ENCODE results near the gene C8G. TPM values are rescaled to one million over a fixed set of nuclear protein-coding genes. Genes with fewer than 3 reads are reported as not detected.

The C8G gene
- 0.39 and 0.54 TPM in 2 replicates for total RNA-seq

DNA sequence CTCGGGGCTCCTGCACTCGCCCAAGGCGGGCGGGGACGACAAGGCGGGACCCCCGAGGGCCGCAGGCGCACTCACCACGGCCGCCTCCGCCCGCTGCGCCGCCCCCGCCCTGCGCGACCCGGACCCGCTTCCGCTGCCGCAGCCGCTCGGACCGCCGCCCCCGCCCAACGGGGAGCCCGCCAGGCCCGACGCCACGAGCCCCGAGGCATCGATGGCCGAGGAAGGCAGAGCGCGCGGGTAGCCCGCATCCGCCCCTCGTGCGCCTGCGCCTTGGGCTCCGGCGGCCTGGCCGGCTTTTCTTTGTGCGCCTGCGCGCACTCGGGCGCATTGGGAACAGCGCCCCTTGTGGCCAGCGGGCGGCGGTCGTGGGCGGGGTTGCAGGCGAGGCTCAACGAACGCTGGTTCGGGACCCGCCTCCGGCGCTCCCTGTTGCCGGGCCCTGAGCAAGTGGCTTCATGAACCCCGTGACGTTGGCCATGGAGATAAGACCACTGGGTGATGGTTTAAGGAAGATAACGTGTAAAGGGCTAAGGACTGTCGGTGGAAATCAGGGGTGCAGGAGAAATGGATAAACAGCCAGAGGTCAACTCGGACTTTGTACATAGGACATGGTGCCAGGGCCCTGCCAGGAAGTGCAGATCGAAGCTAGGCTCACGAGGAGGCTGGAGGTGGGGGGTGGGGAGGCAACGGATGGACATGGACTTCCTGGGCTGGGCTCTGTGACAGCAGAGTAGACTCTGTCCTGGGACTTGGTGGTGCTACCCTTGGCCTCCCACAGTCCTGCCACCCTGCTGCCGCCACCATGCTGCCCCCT lies at the start of gene C8G, which contains the start of gene FBXW5:
Gene C8G (plus strand): TSS at position 725 of the 814 bp plus-strand sequence. CDS start 78 bp downstream, at position 803.
Gene FBXW5 (minus strand): TSS at position 220 of the 814 bp plus-strand sequence. CDS start 655 bp downstream, outside the sequence.

DNA sequence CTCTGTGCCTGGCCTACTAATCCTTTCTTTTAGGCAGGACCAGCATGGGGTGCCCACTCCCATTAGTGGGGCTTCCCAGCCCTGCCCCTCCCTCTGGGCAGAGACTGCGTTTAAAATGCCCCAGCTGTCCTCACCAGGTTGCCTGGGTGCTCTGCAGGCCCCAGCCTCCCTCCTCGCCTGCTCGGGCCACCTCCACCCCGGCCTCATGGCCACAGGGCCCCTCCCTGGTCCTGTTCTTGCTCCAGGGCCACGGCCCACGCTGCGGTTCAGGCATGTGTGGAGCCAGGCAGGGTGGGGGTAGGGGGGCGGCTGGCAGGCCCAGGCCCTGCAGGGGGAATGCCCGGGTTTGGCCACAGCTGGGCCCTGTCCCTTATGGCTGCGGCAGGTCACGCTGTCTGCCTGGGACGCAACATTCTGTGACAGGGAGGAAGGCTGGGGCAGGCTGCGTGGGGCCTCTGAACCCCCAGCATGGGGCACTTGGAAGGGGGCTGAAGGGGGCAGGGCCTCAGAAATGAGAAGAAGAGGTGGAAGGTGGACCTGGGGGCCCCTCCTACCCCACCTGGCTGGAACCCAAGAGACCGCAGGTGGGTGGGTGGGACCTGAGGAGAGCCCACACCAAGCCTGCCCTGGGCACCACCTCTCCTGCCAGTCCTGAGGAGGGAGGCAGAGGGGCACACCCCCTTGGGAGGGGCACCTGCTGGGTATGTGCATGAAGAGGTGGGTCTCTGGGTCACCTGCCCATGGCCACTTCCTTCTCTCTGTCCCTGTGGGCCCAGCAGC lies 6.7 kb downstream of the C8G start, which contains the start of gene LCN12:
Gene LCN12 (plus strand): TSS at position 733 of the 780 bp plus-strand sequence. CDS start 55 bp downstream, outside the sequence.

DNA sequence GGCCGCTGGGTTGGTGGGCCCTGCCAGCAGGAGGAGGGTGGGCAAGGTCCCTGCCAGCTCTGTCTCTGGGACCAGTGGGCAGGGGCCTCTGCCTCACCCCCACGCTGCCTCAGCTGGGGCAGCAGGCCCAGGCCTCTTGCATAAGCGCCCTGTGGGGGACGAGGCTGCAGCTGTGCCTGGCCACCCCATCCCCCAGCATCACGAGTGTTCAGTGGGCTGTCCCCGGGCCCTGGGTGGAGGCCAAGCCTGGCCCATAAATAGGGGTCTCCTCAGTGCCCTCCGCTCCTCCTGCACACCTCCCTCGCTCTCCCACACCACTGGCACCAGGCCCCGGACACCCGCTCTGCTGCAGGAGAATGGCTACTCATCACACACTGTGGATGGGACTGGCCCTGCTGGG lies 32.2 kb downstream of the C8G start, which contains the start of gene PTGDS:
Gene PTGDS (plus strand): TSS at position 282 of the 400 bp plus-strand sequence. CDS start 75 bp downstream, at position 357.

DNA sequence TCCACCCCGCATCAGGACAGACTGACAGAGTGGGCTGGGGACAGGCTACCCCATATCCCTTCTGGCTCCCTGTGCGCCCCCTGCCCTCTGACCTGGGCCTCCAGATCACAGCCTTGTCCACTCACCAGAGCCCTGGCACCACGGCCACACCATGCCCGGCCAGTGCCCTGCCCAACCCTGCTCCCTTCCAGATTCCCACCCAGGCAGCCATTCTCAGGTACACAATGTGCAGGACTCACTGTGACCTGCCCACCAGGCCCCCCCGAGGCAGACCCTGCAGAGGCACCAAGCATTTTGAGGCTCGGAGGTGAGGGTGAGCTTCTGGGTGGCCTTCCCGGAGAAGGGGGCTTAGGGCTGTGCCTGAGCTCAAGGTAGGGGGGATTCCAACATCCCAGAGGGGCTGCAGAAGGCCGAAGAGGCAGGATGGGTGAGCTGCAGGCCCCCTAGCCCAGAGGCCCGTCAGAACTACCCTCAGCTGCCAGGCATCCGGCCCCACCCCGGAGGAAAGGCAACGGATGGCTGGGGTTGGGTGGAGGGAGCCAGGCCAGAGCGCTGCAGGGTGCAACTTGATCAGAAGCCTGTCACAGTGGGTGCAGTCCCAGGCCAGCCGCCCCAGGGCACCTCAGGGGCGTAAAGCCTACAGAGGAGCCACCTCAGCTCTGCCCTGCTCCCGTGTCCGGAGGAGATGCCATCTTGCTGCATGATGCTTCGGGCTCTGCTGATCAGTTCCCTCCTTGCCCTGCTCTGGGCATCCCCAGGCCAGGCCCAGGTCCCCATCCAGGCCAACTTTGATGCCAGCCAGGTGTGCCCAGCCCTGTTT lies 37.4 kb downstream of the C8G start, which contains the start of gene LCNL1:
Gene LCNL1 (plus strand): TSS at position 762 of the 820 bp plus-strand sequence. CDS start 594 bp downstream, outside the sequence.

DNA sequence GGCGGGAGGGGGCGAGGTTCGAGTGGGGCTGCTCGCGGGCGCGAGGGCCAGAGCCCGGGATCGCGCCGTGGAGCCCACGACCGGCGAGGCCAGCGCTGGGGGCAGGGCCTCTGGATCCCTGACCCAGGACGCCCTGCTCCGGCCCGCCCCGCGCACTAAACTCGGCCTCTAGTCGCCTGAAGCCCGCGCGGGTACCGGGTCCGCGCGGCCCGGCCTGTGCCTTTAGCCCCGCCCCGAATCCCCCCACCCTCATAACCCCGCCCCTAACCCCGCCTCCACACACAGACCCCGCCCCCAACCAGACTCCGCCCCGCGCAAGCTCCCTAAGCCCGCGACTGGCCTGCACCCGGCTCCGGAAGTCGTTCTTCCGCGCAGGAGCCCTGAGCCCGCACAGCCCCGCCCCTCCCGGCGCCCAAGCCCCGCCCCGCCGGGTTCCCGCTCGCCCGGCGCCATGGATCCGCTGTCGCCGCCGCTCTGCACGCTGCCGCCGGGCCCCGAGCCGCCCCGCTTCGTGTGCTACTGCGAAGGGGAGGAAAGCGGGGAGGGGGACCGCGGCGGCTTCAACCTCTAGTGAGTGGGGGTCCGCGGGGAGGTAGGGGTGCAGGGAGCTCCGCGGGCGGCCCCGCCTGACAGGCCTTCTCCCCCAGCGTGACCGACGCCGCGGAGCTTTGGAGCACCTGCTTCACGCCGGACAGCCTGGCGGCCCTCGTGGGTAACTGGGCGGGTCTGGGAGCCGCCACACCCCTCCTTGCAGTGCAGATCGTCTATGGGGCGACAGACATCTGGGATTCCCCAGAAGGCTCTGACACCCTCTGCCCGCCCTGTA lies 47.2 kb downstream of the C8G start, which contains the start of gene PAXX:
Gene PAXX (plus strand): TSS at position 430 of the 826 bp plus-strand sequence. CDS start 22 bp downstream, at position 452.

Other genes starting within 250 kb of the C8G start
- gene DIPK1B, start 232.7 kb upstream of the C8G start, total RNA-seq, result 0.13 and 0.65 TPM in 2 replicates
- gene LCN10, start 202.3 kb upstream of the C8G start, total RNA-seq, result not detected in 2 replicates
- not detected in 2 replicates for gene LCN6, start 196.7 kb upstream of the C8G start, total RNA-seq
- gene LCN8, start 187.0 kb upstream of the C8G start, total RNA-seq, result not detected in 2 replicates
- gene LCN15, start 180.7 kb upstream of the C8G start, total RNA-seq, result not detected in 2 replicates
- gene TMEM141, start 153.9 kb upstream of the C8G start, total RNA-seq, result 37.4 and 42.7 TPM in 2 replicates
- 0.26 and 0.32 TPM in 2 replicates for gene CCDC183, start 148.9 kb upstream of the C8G start, total RNA-seq
- gene RABL6, start 137.3 kb upstream of the C8G start, total RNA-seq, result 41.4 and 60.4 TPM in 2 replicates
- gene AJM1, start 102.8 kb upstream of the C8G start, total RNA-seq, result 0.65 TPM in 2 replicates
- gene PHPT1, start 95.8 kb upstream of the C8G start, total RNA-seq, result 49.9 and 50.8 TPM in 2 replicates
- gene MAMDC4, start 92.9 kb upstream of the C8G start, total RNA-seq, result 0.39 and 0.76 TPM in 2 replicates
- 237 and 265 TPM in 2 replicates for gene EDF1, start 78.9 kb upstream of the C8G start, total RNA-seq
- 6.3 and 9.2 TPM in 2 replicates for gene TRAF2, start 58.7 kb upstream of the C8G start, total RNA-seq
- 109 and 113 TPM in 2 replicates for gene FBXW5, start 505 bp upstream of the C8G start, total RNA-seq
- gene LCN12, start 7.0 kb downstream of the C8G start, total RNA-seq, result not detected in 2 replicates
- 0.65 and 5.1 TPM in 2 replicates for gene PTGDS, start 32.3 kb downstream of the C8G start, total RNA-seq
- gene LCNL1, start 37.8 kb downstream of the C8G start, total RNA-seq, result 0.11 and 0.65 TPM in 2 replicates
- gene PAXX, start 47.2 kb downstream of the C8G start, total RNA-seq, result 12.1 and 12.8 TPM in 2 replicates
- gene CLIC3, start 51.3 kb downstream of the C8G start, total RNA-seq, result 16.0 and 16.6 TPM in 2 replicates
- 16.3 and 17.5 TPM in 2 replicates for gene ABCA2, start 83.0 kb downstream of the C8G start, total RNA-seq
- gene FUT7, start 86.8 kb downstream of the C8G start, total RNA-seq, result not detected in 2 replicates
- 20.0 and 20.1 TPM in 2 replicates for gene NPDC1, start 100.9 kb downstream of the C8G start, total RNA-seq
- not detected in 2 replicates for gene ENTPD2, start 108.8 kb downstream of the C8G start, total RNA-seq
- gene SAPCD2, start 125.3 kb downstream of the C8G start, total RNA-seq, result 2.9 and 4.0 TPM in 2 replicates
- gene UAP1L1, start 132.3 kb downstream of the C8G start, total RNA-seq, result 15.6 and 22.1 TPM in 2 replicates
- 60.6 and 60.9 TPM in 2 replicates for gene MAN1B1, start 141.7 kb downstream of the C8G start, total RNA-seq
- gene DPP7, start 169.5 kb downstream of the C8G start, total RNA-seq, result 66.0 and 68.3 TPM in 2 replicates
- under 0.01 TPM in 1 of 2 replicates, not detected in the other for gene GRIN1, start 193.9 kb downstream of the C8G start, total RNA-seq
- not detected in 2 replicates for gene LRRC26, start 224.8 kb downstream of the C8G start, total RNA-seq
- not detected in 2 replicates for gene TMEM210, start 226.8 kb downstream of the C8G start, total RNA-seq
- gene ANAPC2, start 243.3 kb downstream of the C8G start, total RNA-seq, result 21.9 and 24.7 TPM in 2 replicates
- 41.7 and 44.6 TPM in 2 replicates for gene SSNA1, start 243.4 kb downstream of the C8G start, total RNA-seq